Hematopoietic multipotent progenitor cell treated with erythropoietin and hydrocortisone succinate and interleukin-3 and kit ligand, for 8 days (in vitro differentiated cells): ENCODE results near the gene PPP1R12B.
"Not testable (repeated sequence)": the region's sequence is repeated elsewhere in the genome, so short reads cannot be mapped to it uniquely, and the experiment has no call there.

Source experiments
- DNase-seq: peaks from one replicate; pipeline ENCODE4 v3.0.0-alpha.2; 2015

PPP1R12B gene

DNA sequence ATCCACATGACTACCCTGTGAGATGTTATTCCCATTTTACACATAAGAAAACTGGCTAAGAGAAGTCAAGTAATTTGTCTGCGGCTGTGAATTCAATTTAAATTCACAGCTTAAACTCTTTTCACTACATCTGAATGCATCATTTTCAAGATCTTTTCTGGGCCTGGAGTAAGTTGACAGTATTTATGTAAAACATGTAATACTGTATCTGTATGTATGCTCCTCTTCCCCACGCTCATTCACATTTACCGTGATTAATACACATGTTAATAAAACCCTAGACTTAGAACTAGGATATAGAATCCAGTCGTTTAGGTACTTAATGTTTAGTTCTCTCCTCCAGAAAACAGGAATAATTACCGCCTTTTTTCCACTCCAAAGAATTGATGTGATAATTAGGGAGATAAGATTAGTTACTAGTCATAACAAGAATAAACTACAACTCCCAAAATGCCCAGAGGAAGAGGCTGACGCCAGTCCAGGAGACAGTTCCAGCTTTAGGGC is 442 bp upstream of the PPP1R12B start:
- DNase-seq: no peak

DNA sequence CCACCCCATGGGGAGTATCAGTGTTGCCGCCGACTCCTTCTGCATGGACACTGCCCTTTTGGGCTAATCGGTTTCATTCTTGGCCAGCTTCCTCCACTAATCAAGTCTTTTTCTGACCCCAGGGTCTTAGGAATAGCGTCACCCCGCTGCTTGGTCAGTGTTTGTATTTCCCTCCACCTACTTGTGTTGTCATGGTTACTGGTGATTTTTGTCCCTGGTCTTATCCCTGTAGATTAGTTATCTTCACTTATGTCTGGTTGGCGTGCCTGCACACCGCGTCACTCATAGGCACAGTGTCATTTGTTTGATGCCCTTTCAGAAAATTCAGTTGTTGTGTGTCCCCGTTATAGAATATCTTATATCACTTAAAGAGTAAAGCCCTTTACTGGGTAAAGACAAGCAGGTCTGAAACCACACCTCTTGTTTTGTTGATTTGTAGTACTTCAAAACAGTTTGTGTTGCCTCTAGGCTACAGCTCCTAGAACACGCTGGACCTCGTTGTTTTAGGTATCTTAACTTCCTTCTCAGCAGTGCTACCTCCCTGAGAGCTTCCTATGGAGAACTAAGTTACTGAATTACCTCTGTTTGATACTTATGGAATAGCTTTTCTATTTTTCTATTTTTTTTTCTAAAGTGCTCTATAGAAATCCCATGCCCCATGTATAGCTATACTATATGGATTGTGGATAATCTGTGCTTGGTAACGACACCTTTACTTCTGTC is 868 bp downstream of the PPP1R12B start:
- DNase-seq: peak; percentile 64

DNA sequence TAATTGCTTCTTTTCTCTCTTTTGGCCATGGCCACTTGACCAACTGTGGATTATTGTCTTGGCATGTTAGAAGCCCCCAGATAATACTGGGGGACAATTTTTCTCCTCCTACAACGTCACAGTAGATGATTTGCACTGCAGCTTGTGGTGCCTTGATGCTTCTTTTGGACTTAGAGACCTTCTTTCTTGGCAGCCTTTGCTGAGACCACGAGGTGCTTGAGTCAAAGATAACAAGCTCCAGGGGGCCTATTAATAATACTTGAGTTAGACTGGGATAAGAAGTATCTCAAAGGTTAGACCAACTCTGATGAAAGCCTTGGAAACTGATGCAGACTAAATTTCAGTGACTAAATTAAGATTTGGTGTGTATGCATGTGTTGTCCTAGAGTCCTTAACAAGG is 3.2 kb downstream of the PPP1R12B start:
- DNase-seq: peak; percentile 71

DNA sequence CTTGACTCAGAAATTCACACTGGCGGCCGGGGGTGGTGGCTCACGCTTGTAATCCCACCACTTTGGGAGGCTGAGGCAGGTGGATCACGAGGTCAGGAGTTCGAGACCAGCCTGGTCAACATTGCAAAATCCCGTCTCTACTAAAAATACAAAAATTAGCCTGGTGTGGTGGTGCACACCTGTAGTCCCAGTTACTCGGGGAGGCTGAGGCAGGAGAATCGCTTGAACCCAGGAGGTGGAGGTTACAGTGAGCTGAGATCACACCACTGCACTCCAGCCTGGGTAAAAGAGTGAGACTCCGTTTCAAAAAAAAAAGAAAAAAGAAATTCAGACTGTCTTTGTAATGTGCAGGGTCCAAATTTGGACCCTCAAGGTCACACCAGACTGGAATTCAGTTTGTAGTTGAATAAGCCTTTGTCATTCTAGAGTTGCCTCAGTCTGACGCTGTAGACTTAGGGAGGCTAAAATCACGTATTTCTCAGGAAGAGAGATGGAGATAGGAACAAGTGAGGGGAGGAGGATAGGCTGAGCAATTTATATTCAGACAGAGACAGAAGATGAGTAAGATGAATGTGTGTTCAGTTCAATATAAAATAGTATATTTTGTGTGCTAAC is 4.2 kb downstream of the PPP1R12B start:
- not testable (repeated sequence) for DNase-seq

DNA sequence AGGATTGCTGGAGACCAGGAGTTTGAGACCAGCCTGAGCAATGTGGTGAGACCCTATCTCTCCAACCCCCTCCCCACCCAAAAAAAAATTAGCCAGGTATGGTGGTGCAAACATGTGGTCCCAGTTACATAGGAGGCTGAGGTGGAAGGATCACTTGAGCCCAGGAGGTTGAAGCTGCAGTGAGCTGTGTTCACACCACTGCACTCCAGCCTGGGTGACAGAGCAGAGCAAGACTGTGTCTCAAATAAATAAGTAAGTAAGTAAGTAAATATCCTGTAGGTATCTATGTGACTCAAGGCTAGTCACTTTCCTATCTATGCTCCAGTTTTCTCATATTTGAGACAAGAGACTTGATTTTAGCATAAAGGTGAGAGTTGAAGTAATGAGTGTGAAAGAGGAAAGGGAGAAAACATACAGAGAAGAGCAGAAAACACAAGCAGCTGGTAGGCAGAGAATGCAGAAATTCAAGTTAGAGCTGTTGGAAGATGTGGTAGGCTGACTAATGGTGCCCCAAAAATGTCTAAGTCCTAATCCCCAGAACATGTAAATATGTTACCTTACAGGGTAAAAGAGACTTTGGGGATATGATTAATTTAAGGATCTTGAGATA is 7.5 kb downstream of the PPP1R12B start:
- no peak for DNase-seq

DNA sequence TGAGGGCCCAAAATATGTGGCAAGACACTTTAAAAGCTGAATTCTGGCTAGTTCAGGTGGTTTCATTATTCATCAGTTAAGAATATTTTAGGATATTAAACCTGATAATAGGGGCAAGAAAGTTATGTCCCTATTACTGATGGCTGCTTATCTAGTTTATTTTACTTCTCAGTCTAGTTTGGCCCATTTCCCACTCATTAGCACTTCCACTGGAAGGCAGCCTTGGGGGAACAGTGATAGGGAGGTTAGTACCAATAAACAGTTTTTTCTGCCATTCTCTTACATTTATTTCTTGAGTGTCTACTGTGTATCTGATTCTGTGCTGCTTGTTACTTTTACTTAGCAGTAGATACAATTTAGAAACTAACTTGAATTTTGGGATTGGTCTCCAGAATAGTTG is 9.0 kb downstream of the PPP1R12B start:
- peak; percentile 50 for DNase-seq

DNA sequence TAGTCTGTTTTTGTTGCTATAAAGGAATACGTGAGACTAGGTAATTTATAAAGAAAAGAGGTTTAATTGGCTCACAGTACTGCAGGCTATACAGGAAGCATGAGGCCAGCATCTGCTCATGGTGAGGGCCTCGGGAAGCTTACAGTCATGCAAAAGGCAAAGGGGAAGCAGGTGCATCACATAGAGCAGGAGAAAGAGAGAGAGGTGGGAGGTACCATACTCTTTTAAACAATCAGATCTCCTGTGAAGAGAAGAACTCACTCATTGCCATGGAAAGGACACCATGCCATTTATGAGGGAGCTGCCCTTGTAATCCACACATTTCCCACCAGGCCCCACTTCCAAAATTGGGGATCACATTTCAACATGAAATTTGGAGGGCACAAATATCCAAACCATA is 12.7 kb downstream of the PPP1R12B start:
- DNase-seq: no peak

DNA sequence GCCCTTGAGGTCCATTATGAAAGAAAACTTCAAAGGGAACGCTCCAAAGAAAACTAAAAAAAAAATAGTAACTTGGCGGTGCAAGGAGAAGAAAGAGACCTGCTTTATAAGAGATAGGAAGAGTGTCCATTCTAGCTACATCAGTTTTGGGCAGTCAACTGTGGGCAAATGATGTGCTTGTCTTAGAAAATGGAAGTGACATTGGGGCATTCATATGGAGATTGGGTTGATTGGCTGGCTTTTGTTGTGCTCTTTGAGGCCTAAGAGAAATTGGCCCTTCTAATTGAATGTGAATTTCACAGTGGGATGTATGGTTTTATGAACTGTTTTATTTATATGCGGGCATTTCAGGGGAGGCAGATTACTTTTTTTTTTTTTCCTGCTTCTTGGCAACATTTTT is 13.2 kb downstream of the PPP1R12B start:
- no peak for DNase-seq

DNA sequence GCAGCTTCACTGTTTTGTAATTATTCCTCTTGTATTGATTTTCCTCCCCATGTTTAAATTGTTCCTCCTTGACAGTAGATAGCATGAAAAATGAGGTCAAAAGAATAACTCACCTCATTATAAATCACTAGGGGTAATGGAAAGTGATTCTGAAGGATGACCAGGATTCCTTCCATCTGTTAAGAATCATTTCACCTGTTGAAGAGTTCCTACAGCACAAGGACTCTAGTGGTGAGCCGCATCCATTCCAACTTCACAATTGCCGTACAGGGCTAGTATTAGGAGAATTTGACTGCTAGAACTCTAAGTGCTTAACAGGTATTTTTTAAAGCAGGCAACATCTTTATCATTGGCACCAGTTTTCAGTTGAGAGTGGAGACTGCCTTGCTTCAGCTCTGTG is 13.7 kb downstream of the PPP1R12B start:
- DNase-seq: no peak

DNA sequence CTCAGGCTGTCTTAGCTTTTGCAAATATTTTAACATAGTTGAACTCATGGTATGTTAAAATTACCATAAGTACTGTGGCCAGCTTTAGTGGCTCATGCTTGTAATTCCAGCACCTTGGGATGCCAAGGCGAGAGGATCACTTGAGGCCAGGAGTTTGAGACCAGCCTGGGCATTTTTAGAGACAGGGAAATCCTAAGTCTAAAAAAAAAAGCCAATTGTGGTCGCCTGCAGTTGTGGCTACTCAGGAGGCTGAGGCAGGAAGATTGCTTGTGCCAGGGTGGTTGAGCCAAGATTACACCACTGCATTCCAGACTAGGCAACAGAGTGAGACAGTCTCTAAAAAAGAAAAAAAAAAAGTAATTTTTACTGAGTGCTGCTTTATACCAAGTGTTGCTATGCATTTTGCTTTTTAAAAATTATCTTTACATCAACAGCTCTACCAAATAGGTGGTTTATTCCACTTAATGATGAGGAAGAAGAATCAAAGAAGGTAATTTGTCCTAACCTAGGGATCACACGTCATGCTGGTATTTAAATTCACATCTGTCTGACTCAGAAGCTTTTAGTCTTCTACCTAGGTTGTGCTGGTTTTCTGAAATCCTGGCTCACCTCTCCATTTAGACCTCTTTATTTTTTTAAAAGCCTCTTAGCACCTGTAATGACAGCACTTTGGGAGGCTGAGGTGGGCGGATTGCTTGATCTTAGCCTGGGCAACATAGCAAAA is 16.8 kb downstream of the PPP1R12B start:
- no peak for DNase-seq

DNA sequence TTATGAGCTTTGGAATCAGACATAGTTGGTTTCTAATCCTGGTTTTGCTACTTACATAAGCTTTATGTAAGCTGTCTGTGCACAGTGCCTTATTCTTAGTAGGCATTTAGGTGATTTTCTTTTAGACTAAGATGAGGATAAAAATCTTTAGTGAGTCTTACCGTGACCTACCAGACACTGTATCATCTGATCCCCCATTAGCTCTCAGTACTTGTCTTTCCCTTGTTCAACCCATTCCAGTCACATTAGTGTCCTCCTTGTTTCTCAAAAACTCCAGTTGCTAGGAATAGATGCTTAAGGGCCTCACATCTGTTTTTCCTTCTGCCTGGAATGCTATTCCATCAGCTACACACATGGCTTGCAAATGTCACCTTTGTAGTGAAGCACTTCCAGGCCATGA is 18.8 kb downstream of the PPP1R12B start:
- DNase-seq: no peak

DNA sequence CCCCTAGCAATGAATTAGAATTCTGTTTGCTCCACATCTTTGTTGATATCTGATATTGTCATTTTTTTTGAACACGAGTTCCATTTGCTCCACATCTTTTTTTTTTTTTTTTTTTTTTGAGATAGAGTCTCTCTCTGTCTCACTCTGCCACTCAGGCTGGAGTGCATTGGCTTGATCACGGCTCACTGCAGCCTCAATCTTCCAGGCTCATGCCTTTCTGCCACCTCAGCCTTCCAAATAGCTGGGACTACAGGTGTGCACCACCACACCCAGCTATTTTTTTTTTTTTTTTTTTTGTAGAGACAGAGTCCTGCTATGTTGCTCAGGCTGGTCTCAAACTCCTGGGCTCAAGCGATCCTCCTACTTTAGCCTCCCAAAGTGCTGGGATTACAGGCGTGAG is 22.4 kb downstream of the PPP1R12B start:
- DNase-seq: not testable (repeated sequence)

DNA sequence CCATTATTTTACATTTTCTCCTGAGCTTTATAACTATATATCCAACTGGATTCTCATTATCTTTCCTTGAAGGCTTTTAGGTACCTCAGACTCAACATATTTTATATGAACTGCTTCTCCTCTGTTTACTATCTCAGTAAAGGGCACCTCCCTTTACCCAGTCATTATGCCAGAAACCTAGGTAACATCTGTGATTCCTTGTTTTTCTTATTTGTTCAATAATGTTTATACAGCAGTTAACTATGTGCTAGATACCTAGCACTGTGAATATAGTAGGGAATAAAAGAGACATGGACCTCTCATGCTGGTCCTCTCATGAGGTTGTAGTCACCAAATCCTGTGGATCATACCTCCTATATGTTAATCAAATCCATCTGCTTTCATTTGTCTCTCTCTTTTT is 25.6 kb downstream of the PPP1R12B start:
- DNase-seq: no peak

DNA sequence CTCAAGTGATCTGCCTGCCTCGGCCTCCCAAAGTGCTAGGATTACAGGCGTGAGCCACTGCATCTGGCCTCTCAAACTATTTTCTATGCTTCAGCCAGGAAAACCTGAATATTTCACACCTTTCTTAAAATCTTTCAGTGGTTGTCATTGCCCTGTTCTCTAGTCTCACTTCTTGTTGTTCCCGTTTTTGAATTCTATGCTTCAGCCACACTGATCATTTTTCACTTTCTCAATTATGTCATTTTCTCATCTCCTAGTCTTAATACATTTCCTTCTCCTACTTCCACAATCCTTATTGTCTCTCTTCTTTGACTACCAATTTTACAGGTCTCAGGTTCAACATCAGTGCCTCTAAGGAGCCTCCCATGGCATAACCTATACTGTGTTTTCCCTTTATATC is 26.7 kb downstream of the PPP1R12B start:
- not testable (repeated sequence) for DNase-seq

DNA sequence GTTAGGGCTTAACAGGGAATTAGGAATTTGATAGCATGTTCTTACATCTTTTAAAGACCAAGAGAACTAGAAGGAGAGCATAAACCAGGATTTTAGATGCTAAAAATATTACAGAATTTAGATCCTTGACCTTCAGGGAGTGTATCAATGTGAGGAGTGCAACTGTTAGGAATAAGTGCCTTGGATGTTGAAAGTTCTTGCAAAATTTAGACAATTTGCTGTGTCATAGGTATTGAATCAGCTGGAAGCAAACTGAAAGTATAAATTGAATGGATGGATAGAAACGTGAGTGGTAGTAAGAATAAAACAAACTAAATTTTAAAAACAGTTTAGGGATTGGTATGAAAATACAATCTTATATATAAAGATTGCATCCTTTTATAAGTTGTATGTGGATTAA is 27.7 kb downstream of the PPP1R12B start:
- DNase-seq: no peak

DNA sequence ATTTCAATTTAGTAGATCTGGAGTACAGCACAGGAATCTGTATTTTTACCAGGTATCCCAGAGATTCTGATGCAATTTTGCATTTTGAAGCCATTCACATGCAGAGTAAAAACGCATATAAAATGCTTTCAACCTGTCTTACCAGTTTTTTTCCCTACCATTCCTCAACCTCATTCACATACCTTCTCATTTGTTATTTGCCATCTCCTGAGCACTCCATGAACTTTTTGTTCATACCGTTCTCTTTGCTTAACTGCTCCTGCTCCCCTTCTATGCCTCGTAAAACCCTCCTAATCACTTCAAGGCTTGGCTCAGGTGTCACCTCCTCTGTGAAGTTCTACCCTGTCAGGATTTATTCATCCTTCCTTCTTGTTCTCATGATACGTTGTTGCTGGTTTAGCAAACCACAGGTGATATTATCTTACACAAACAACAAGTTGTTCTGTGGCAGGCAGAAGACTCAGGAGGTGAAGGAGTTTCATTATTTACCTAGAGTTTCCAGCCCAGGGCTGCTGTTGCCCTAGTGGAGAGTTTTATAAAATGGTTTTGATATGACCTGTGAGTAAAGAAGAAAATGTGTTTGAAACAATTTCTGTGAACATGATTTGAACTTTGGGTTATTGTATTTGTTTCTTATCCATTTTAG is 31.5 kb downstream of the PPP1R12B start:
- DNase-seq: not testable (repeated sequence)

DNA sequence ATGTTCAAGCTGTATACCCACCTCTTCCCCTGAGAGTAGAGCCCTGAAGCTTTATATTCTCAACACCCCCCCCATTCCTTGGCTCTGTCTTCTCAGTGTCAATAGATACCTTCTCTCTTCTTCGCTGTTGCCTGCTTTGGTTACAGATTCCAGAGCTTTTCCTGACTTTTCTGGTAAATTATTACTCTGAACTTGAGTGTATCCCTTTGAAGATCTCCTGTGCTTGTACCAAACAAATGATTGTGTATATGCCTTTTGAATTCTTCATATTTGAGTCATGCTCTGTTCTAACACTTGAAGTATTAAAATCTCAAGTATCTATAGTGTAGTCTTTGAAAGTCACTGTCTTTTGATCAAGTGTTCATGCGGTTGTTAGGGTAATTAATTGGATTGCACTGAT is 32.0 kb downstream of the PPP1R12B start:
- not testable (repeated sequence) for DNase-seq

DNA sequence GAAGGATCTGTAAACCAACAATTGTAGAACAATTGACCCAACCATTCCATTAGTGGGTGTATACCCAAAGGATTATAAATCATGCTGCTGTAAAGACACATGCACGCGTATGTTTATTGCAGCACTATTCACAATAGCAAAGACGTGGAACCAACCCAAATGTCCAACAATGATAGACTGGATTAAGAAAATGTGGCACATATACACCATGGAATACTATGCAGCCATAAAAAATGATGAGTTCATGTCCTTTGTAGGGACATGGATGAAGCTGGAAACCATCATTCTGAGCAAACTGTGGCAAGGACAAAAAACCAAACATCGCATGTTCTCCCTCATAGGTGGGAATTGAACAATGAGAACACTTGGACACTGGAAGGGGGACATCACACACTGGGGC is 33.4 kb downstream of the PPP1R12B start:
- DNase-seq: not testable (repeated sequence)

DNA sequence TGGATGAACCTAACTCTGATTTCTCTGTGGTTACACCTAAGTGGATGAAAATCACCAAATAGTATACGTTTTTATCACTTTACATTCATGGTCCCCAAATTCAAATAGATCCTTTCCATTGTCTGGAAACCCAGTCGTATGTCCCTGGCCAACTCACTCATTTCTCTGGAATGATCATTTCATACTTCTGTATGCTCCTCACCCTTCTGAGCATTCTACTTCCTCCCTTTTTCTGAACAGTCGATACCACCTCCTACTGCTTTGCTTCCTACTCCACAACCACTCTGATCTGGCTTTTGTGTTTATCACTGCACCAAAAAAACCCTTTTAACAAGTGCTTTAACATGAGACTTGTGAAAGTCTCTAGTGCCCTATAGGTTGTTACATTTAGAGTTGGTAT is 47.3 kb downstream of the PPP1R12B start:
- not testable (repeated sequence) for DNase-seq

DNA sequence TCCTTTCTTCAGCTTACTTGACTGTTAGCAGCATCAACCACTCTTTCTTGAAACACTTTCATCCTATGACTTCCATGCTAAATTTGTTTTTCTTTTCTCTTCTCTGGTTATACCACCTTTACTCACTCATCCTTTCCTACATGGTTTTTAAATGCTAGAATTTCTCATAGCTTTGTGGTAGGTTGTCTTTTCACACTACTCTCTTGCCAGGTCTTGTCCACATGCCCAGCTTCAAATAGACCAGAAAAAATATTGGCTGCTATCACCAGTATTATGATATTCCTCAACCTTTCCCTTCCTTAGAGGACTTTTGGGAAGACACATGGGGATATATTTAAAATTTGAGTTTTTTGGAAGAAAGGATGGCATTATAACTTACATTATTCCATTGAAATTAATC is 48.8 kb downstream of the PPP1R12B start:
- no peak for DNase-seq

DNA sequence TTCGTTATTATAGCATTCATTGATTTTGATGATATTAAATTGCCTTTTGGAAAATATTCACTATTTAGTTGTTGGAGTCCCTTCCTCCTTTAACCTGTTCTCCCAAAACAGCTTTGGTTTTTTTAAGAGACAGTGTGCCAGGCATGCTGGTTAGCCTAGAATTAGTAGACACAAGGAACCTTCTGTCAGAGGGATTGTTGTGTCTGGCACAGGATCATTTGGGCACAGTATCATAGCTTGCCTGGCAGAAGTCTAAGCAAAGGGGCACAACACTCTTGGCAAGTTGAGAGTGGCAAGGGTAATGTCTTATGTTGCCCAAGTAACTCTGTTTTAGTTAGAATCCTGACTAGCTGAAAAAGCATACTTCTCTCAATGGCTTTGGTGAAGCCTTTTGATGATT is 49.9 kb downstream of the PPP1R12B start:
- not testable (repeated sequence) for DNase-seq

DNA sequence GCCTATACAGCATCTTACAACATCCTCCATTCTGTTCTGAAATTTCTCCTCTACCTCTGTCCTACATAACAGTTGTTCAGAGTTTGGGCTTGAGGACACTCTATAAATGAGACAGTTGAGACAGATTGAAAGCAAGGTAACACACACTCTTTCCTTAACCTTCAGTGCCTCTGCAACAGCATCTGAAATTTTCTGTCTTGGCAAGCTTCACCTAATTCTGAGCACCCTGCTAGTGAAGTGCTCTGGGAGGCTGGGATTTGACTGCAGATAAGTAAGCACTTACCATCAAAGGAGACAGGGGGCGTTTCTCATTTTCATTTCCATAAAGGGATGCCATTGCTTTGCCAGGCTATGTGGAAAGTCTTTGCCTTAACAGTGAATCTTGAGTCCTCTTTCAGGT is 53.3 kb downstream of the PPP1R12B start:
- not testable (repeated sequence) for DNase-seq

DNA sequence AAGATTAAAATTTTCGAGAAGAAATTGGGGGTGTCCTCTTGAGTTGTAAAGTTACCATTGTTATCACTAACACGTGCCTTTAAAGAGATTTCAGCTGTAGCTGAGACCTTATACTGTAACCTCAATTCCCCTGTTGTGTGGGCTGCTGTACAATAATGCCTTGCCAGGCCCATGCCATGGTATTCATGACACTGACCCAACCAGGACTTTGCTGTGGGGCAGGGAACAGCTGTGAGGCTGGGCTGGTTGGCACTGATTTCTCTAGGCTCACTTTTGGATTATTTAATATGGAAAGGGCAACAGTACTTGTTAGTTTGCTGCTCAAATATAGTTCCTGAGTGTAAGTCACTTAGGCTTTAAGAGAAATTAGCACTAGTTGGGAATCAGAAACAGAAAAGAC is 54.9 kb downstream of the PPP1R12B start:
- DNase-seq: not testable (repeated sequence)
